ENCODE measurements around the gene PTPN1.
"Not testable (repeated sequence)": the region's sequence is repeated elsewhere in the genome, so short reads cannot be mapped to it uniquely, and the experiment has no call there.

PTPN1 gene

GRCh38 chr20:50617022-50617421, 106.8 kb downstream of the PTPN1 start:
- DNase-seq (ENCODE audit: insufficient read length, low spot score) (no peak), FAIRE-seq (no peak)
- no peak for TF ChIP-seq POLR2A (IDR thresholded peaks at IDR 0.05; ENCODE audit: low read depth, low read length)

GRCh38 chr20:50618537-50618936, 108.4 kb downstream of the PTPN1 start:
- DNase-seq (ENCODE audit: insufficient read length, low spot score) (no peak), FAIRE-seq (no peak)
- no peak for TF ChIP-seq POLR2A (IDR thresholded peaks at IDR 0.05; ENCODE audit: low read depth, low read length)

- not testable (repeated sequence) for DNase-seq (ENCODE audit: insufficient read length, low spot score)
Measured at GRCh38 chr20:50620459-50620858, 110.3 kb downstream of the PTPN1 start.

GRCh38 chr20:50621068-50621665, 111.0 kb downstream of the PTPN1 start:
- no peak for TF ChIP-seq POLR2A (IDR thresholded peaks at IDR 0.05; ENCODE audit: low read depth, low read length)
- no peak for DNase-seq (ENCODE audit: insufficient read length, low spot score)
- no peak for FAIRE-seq

More at GRCh38 chr20:50620459-50620858, 110.3 kb downstream of the PTPN1 start:
- not testable (repeated sequence) for FAIRE-seq

GRCh38 chr20:50624351-50625016, 114.3 kb downstream of the PTPN1 start:
- FAIRE-seq (no peak), DNase-seq (ENCODE audit: insufficient read length, low spot score) (no peak)
- TF ChIP-seq POLR2A (IDR thresholded peaks at IDR 0.05; ENCODE audit: low read depth, low read length), result no peak

- TF ChIP-seq POLR2A (IDR thresholded peaks at IDR 0.05; ENCODE audit: low read depth, low read length), result no peak
- FAIRE-seq, result no peak
- DNase-seq (ENCODE audit: insufficient read length, low spot score), result no peak
Measured at GRCh38 chr20:50625986-50626677, 115.9 kb downstream of the PTPN1 start.

- FAIRE-seq, result no peak
- DNase-seq (ENCODE audit: insufficient read length, low spot score), result no peak
- no peak for TF ChIP-seq POLR2A (IDR thresholded peaks at IDR 0.05; ENCODE audit: low read depth, low read length)
Measured at GRCh38 chr20:50627747-50628146, 117.6 kb downstream of the PTPN1 start.

GRCh38 chr20:50628332-50628731, 118.1 kb downstream of the PTPN1 start:
- FAIRE-seq, result no peak
- no peak for DNase-seq (ENCODE audit: insufficient read length, low spot score)
- no peak for TF ChIP-seq POLR2A (IDR thresholded peaks at IDR 0.05; ENCODE audit: low read depth, low read length)

- DNase-seq (ENCODE audit: insufficient read length, low spot score) (no peak), FAIRE-seq (no peak)
- TF ChIP-seq POLR2A (IDR thresholded peaks at IDR 0.05; ENCODE audit: low read depth, low read length), result no peak
Measured at GRCh38 chr20:50628853-50629669, 118.9 kb downstream of the PTPN1 start.

- DNase-seq (ENCODE audit: insufficient read length, low spot score) (no peak), FAIRE-seq (no peak)
- TF ChIP-seq POLR2A (IDR thresholded peaks at IDR 0.05; ENCODE audit: low read depth, low read length), result no peak
Measured at GRCh38 chr20:50629670-50630045, 119.5 kb downstream of the PTPN1 start.

GRCh38 chr20:50630578-50631263, 120.5 kb downstream of the PTPN1 start:
- no peak for DNase-seq (ENCODE audit: insufficient read length, low spot score)
- no peak for FAIRE-seq
- no peak for TF ChIP-seq POLR2A (IDR thresholded peaks at IDR 0.05; ENCODE audit: low read depth, low read length)

GRCh38 chr20:50632236-50632635, 122.1 kb downstream of the PTPN1 start:
- FAIRE-seq (no peak), DNase-seq (ENCODE audit: insufficient read length, low spot score) (no peak)
- no peak for TF ChIP-seq POLR2A (IDR thresholded peaks at IDR 0.05; ENCODE audit: low read depth, low read length)

GRCh38 chr20:50632701-50633100, 122.5 kb downstream of the PTPN1 start:
- DNase-seq (ENCODE audit: insufficient read length, low spot score) (no peak), FAIRE-seq (no peak)
- no peak for TF ChIP-seq POLR2A (IDR thresholded peaks at IDR 0.05; ENCODE audit: low read depth, low read length)

Measured in H54 (cell line).